PC-3 (cell line): ENCODE results near the gene AAMP.

Experiments
- EZH2 ChIP-seq: fragments of 300-600 bp; sonication (generic); IDR thresholded peaks from one replicate; pipeline ENCODE4 v1.6.1; 2017; ENCODE audit warnings: antibody characterized with exemption, mild to moderate bottlenecking, low read length; ENCODE audit not compliant: unreplicated experiment
- EZH2phosphoT487 ChIP-seq: fragments of 300-600 bp; sonication (generic); IDR thresholded peaks from 2 replicates; pipeline ENCODE4 v1.6.1; 2018; ENCODE audit warnings: mild to moderate bottlenecking, antibody characterized with exemption, low read length, borderline replicate concordance
- TF ChIP-seq, protein P1 (sequence below): fragments of 300-600 bp; sonication (generic); conservative IDR thresholded peaks from 2 replicates; pipeline ENCODE4 v1.5.1; 2017; ENCODE audit warnings: antibody characterized with exemption, low read depth, mild to moderate bottlenecking, low read length

DNA sequence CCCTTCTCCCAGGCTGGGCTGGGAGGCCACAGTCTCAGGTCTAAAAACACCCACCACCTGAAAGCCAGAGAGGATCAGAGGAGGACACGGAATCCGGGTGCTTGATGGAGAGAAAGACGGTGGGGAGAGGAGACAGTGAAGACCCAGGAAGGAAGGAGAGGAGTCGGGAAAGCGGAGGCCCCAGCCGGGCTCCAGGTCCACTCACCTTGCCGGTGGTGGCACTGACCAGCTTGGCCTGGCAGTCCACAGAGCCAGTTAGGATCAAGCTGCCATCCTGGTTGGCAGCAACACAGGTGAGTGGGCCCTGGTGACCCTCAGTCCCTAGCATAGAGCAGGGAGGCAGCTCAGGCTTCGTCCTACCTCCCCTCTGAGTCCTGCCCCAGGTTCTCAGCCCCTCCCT, 4.3 kb downstream of the AAMP start:
- TF ChIP-seq, protein P1, sequence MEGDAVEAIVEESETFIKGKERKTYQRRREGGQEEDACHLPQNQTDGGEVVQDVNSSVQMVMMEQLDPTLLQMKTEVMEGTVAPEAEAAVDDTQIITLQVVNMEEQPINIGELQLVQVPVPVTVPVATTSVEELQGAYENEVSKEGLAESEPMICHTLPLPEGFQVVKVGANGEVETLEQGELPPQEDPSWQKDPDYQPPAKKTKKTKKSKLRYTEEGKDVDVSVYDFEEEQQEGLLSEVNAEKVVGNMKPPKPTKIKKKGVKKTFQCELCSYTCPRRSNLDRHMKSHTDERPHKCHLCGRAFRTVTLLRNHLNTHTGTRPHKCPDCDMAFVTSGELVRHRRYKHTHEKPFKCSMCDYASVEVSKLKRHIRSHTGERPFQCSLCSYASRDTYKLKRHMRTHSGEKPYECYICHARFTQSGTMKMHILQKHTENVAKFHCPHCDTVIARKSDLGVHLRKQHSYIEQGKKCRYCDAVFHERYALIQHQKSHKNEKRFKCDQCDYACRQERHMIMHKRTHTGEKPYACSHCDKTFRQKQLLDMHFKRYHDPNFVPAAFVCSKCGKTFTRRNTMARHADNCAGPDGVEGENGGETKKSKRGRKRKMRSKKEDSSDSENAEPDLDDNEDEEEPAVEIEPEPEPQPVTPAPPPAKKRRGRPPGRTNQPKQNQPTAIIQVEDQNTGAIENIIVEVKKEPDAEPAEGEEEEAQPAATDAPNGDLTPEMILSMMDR, result no peak
- no peak for TF ChIP-seq EZH2
- no peak for TF ChIP-seq EZH2phosphoT487
